Lung microvascular endothelial cell (primary cell): Measurements from ENCODE around the gene FAM161A. TPM values are rescaled to one million over a fixed set of nuclear protein-coding genes. Genes with fewer than 3 reads are reported as not detected.
"Not testable (repeated sequence)": the region's sequence is repeated elsewhere in the genome, so short reads cannot be mapped to it uniquely, and the experiment has no call there.

Experiments
- DNase-seq, 2 donors: peaks; one replicate each; pipeline versions ENCODE4 v3.0.0 to v3.0.0-alpha.2; 2010; ENCODE audit warnings: low read depth in 2 of 2
- total RNA-seq: library from RNA; depleted of rRNA; stranded (reverse); fragments of >200 nt; gene quantifications from 2 replicates; pipeline ENCODE4 v1.2.1, GENCODE V29; 2014

FAM161A gene
- total RNA-seq, 1 donor from 2014 or later: 0.99 TPM

DNA sequence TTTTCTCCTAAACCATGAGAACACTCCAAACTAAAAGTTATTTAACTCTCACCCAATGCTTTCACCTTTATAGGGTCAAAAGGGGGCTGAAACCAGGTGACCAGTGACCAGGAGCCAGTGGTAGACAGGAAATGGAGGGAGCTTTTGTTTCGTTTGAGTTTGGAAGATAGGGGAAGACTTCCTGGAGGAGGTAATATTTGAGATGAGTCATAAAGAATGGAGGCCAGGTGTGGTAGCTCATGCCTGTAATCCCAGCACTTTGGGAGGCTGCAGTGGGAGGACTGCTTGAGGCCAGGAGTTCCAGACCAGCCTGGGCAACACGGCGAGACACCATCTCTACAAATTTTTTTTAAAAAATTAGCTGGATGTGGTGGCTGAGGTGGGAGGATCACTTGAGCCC is 8.5 kb downstream of the FAM161A start:
- DNase-seq: no peak

DNA sequence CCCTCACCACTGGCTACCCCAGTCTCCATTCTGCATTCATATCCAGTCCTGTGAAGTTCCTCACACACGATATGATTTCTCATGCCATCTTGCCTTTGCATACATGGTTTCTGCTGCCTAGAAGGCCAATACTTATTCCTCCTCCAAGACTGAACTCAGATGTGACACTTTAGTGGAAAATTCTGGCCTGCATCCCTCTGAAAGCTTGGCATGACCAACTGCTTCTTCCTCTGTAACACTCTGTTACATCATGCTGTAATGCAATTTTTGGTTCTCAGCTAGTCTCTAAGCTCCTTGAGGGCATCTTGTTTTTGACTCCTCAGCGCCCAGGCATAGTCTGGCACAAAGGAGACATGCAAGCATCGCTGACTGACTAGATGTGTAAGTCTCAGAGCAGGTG is 12.6 kb downstream of the FAM161A start:
- no peak for DNase-seq

DNA sequence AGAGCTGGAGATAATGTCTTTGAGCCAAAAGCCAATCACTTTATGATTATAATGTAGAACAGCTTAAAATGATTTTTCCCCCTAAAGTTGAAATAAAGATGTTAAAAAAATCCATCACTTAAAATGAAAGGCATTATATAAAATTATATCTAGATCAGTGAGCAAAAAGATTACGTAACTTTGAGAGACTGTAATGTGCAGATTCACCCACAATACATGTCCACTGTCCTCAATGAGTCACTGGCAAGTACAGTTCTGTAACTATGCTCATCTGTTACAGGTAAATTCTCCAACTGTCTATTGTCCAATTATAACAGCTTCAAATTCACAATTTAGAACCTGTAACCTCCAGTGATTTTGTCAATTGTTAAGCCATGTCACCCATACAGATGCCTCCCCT is 19.0 kb downstream of the FAM161A start:
- DNase-seq: no peak

DNA sequence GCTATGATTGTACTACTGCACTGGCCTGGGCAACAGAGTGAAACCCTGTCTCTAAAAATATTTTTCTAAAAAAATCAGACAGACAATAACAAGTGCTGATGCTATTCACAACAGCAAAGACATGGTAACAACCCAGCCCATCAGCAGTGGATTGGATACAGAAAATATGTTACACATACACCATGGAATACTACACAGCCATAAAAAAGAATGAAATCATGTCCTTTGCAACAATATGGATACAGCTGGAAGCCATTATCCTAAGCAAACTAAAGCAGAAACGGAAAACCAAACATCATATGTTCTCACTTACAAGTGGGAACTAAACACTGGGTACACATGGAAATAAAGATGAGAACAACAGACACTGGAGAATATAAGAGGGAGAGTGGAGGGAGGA is 19.9 kb downstream of the FAM161A start:
- no peak for DNase-seq

DNA sequence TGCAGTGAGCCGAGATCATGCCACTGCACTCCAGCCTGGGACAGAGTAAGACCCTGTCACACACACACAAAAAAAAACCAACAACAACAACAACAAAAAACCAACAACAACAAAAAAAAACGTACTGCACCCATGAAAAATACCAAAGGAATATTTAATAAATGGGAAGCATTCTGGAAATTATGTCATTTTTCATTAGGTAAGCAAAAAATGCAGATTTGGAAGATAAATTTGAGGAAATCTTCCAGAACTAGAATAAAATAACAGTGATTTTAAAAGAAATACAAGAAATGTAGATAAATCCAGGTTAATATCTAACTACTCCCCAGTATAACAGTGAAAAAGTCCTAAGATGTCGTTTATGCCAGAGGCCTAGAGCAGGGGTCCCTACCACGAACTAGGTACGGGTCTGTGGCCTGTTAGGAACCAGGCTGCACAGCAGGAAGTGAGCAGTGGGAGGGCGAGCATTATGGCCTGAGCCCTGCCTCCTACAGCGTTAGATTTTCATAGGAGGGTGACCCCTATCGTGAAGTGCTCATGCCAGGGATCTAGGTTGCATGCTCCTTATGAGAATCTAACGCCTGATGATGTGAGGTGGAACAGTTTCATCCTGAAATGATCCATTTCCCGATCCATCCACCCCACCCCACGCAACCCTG is 21.5 kb downstream of the FAM161A start:
- no peak for DNase-seq

DNA sequence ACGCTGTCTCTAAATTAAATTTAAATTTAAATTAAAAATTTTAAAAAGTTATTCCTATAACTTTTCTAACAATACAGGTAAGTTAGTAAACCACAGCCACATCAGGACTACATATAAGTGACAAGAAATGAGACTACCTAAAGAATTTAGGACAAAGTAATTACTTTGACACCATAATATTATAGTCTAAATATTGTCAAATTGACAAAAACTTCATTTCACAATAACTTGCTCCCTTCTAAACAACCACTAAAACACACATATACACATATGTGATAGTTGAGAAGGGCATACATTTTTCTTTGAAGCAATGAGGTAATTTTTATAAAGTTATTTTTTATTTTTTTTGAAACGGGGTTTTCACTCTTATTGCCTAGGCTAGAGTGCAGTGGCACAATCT is 31.6 kb downstream of the FAM161A start:
- DNase-seq: no peak

DNA sequence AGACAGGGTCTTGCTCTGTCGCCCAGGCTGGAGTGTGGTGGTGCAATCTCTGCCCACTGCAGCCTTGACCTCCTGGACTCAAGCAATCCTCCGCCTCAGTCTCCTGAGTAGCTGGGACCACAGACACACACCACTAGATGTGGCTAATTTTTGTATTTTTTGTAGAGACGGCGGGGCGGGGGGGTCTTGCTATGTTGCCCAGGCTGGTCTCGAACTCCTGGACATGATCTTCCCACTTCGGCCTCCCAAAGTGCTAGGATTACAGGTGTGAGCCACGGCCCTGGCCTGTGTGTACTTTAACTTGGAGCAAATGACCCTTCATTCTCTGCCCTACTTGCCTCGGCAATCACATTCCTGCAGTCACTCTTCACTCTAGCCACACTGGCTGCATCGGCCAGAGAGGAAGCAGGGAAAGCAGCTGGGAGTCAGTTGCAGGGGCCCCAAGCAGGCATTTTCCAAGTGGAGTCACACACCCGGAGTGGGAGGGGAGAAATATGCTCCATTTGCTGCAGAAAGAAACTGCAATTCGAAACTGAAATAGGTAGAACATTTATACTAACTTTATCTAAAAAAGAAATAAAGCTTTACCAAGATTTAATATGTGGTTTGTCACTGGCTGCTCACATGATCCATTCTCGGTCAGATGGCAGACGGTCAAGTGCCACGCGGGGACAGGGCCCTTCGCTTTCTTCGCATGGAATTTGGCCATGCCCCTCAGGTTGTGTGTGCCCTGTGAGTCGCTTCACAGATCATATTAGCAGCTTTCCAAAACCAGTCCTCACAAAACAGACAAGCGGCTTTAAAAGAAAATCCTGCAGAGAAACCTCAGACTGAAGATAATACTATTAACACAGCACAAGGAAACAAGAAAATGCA is 37.1 kb downstream of the FAM161A start:
- no peak for DNase-seq

DNA sequence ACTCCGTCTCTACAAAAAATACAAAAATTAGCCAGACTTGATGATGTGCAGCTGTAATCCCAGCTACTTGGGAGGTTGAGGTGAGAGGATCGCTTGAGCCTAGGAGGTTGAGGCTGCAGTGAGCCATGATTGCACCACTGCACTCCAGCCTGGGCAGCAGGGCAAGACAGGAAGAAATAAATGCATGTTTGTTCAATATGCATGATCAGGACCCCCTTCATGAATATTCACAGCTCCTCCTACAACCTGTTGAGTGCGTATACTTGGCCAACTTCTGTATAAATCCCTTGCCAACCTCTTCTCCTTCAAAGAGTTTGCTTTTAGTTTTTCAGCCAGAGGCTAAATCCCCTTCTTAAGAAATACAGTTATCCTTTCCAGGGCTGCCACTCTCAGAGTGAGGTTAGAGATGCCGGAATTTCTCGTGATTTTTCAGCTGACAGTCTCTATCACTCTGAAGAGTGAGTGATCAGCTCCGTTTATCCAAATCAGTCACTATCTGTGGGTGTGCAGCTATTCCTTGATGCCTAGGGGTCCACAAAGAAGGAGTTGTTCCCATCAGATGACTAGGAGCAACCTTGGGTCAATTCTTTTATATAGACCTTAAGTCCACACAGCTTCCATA is 39.2 kb downstream of the FAM161A start:
- DNase-seq: no peak

DNA sequence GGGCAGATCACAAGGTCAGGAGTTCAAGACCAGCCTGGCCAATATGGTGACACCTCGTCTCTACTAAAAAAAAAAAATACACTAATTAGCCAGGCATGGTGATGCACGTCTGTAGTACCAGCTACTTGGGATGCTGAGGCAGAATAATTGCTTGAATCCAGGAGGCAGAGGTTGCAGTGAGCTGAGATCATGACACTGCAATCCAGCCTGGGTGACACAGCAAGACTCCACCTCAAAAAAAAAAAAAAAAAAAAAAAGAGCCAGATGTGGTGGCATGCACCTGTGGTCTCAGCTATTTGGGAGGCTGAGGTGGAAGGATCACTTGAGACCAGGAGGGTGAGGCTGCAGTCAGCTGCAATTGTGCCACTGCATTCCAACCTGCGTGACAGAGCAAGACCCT is 40.5 kb downstream of the FAM161A start:
- DNase-seq: not testable (repeated sequence)

DNA sequence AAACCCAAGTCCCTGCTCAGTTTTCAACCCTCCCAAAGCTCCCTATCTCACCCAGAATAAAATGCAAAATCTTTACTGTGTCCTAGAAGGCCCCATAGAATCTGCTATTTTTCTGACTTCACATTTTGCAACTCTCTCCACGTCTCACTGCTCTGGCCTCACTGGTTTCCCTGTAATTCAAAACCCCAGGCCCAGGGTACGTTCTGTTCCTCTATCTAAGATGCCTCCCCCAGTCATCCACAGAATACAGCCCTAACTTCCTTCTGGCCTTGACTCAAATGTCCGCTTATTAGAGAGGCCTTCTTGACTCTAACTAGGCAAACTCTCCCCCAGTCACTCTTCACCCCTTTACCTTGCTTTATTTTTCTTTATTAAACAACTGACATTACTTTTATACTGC is 42.0 kb downstream of the FAM161A start:
- DNase-seq: no peak

DNA sequence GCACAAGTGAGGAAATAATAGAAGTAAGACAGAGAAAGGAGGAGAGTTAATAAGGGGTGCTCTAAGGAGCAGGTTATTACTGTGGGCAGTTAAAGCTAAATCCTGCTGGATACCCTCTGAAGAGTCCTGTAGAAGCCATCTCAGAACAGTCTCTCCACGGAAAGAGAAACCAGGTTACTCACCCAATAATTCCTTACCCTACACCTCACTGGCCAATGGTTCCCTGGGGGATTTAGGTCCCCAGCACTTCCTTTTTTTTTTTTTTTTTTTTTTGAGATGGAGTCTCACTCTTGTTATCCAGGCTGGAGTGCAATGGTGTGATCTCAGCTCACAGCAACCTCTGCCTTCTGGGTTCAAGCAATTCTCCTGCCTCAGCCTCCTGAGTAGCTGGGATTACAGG is 43.7 kb downstream of the FAM161A start:
- DNase-seq: not testable (repeated sequence)

DNA sequence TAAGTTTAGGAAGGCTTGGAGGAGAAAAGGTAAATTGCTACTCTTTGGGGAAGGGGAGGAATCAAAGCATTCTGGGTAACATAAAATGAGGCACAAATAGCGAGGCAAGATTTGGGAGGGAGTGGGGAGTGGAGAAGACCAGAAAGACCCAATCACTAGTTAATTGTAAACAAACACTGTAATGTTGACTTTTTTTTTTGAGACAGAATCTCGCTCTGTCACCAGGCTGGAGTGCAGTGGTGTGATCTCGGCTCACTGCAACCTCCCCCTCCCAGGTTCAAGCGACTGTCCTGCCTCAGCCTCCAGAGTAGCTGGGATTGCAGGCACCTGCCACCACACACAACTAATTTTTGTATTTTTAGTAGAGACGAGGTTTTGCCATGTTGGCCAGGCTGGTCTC is 45.2 kb downstream of the FAM161A start:
- not testable (repeated sequence) for DNase-seq

DNA sequence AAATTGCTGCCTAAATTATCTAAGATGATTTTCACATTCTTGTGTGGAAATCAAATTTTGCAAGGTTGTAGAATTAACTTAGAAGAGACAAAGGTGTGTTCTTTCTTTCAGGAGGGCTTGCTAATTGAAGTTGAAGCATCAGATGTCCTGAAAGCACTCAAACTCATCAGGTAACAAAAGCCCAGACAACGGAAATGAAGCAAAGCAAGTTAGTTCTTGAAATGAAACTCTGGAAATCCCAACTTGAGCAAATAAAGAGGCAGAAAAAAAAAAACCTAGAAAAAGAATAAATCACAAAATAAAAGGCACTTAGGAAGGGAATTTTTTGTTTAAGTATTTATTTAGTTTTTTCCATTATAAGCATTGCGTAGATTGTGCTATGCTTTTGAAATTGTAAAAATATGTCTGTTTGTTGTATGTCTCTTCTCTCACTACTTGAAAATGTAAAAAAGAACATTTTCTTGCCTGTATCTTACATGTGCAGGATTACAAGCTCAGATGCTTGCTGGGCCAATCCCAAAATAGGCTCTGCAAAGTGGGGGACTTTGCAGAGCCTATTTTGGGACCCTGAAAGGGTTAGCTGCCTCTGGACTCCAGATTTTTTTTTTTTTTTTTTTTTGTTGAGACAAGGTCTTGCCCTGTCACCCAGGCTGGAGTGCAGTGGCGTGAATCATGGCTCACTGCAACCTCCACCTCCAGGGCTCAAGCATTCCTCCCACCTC is 46.7 kb downstream of the FAM161A start:
- no peak for DNase-seq

DNA sequence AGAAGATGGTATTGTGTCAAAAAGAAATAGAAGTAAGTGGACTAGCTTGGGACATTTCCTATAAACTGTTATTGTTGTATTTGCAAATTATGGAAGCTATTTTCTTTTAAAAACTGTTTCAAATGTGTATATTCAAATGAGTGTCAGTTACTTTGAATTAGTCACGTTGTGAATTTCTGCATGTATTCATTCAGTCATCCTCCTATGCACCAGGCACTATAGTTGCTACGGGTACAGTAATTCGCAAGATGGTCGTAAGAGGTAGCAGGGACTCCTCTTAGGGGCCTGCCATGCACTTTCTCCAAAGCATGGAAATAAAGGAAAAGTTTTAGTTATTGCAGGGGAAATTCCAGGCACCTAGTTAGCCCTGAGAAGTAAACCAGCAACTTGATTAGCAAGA is 51.3 kb downstream of the FAM161A start:
- no peak for DNase-seq

DNA sequence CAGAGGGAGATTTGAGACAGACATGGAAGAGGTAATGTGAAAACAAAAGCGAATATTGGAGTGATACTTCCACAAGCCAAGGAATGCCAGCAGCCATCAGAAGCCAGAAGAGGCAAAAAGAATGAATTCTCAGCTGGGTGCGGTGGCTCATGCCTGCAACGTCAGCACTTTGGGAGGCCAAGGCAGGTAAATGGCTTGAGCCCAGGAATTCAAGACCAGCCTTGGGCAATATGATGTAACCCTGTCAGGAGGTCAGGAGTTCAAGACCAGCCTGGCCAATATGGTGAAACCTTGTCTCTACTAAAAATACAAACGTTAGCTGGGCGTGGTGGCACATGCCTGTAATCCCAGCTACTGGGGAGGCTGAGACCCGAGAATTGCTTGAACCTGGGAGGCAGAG is 54.8 kb downstream of the FAM161A start:
- DNase-seq: no peak

DNA sequence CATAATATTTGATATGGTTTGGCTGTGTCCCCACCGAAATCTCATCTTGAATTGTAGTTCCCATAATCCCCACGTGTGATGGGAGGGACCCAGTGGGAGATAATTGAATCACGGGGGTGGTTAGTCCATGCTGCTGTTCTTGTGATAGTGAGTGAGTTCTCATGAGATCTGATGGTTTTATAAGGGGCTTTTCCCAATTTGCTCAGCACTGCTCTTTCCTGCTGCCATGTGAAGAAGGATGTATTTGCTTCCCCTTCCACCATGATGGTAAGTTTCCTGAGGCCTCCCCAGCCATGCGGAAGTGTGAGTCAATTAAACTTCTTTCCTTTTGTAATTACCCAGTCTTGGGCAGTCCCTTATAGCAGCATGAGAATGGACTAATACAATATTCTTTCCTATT is 56.4 kb downstream of the FAM161A start:
- DNase-seq: not testable (repeated sequence)

DNA sequence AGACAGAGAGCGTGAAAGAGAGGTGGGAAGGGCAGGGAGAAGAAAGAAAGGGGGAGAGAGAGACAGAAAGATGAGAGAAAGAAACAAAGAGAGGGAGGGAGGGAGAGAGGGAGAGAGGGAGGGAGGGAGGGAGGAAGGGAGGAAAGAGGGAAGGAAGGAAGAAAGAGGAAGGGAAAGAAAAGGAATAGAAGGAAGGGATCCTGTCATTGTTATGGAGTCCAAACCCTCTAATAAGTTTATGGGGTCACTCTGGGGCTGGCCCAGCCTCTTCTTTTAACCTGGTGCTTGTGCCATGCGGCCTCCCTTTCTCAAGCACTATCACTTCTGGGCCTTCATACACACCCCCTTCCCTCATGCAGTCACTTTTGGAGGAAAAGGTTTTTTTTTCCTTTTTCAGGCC is 58.5 kb downstream of the FAM161A start:
- DNase-seq: no peak

DNA sequence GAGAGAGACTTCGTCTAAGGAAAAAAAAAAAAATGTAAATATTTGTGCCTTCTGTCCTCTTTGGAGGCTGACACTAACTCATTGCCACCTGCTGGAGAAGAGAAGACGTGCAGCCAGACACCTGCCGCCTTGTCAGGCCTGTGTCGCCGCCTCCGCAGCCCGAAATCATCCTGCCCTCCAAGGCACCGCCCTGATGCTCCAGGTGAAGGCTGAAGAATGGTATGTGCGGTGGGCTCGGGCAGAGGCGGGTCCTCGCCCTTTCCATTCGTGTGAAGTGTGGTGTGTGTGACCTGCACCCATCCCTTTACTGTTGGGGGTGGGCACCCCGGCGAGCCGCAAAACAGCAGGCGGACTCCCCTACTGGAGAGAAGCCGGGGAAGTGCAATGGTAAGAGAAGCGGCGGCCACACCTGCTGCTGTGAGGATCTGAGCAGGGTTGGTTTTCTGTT is 60.4 kb downstream of the FAM161A start:
- peak; percentile 64 to 73 for DNase-seq

DNA sequence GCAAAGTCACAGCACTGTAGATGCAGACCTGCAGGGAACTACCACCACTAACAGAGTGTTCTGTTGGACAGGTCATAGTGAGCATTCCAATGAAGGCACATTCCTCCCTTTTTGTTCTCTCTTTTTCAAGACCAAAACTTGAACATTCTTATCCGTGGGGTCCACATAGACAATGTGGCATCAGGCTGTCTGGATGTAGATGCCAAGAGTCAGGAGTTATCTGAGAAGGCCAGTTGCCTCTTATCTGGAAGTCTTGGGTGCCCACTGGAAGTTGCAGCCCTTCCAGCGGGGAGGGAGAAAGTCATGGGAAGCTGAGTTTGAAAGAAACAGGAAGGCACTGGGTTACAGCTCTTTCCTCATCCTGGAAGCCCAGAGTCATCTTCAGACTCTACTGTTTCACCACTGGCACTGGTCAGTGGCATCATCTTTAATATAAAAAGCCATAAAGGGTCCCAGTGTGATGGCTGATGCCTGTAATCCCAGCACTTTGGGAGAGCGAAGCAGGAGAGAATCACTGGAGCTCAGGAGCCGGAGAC is 61.4 kb downstream of the FAM161A start:
- DNase-seq: no peak

DNA sequence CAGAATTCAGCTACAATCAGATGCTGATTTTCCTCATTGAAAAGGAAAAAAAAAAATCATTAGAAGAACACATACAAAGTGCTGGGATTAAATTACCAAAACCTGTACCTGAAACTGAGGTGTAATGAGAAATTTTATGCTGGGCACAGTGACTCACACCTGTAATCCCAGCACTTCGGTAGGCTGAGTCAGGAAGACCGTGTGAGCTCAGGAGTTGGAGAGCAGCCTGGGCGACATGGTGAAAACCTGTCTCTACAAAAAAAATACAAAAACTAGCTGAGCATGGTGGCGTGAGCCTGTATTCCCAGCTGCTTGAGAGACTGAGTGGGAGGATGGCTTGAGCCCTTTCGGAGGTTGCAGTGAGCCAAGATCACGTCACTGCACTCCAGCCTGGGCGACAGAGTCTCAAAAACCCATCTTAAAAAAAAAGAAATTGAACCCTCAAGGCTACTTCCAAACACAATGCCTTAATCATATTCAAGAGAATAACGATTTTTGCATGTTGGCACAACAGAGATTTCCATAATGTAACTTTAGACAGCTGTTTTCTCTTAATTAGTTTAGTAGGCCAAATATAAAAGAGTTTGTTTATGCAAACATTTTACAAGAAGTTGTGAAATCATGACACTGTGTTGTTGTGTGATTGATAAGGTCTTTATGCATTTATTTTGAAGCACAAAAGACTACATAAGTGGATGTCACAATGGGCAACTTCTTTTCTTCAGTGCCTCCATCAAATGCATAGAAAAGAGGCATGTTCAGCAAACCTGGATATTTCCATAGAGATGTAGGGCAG is 63.9 kb downstream of the FAM161A start:
- no peak for DNase-seq
